ENCODE measurements around the gene TAF7. TPM values are rescaled to one million over a fixed set of nuclear protein-coding genes. Genes with fewer than 3 reads are reported as not detected.
"Not testable (repeated sequence)": the region's sequence is repeated elsewhere in the genome, so short reads cannot be mapped to it uniquely, and the experiment has no call there.

Gene TAF7
- total RNA-seq, 1 donor from 2014 or later = 157 TPM

- no peak for DNase-seq (ENCODE audit: low spot score)
- TF ChIP-seq EZH2phosphoT487 (IDR thresholded peaks at IDR 0.05) (no peak), CTCF (IDR thresholded peaks at IDR 0.05) (no peak), EZH2 (IDR thresholded peaks at IDR 0.05) (no peak)
- Histone ChIP-seq H3K4me3 (no peak overlapping the region), H3K4me2 (no peak overlapping the region), H3K9ac (no peak overlapping the region), H3F3A (ENCODE audit: low read depth) (no peaks in the 10 kb centered on the region), H2AFZ (replicated peaks) (peak overlapping the region; percentile 42), H3K9me3 (ENCODE audit: low read depth) (peaks cover 18% of the 10 kb centered on the region), H3K79me2 (ENCODE audit: low read depth) (no peaks in the 10 kb centered on the region), H3K27me3 (no peaks in the 10 kb centered on the region), H3K36me3 (no peaks in the 10 kb centered on the region), H4K20me1 (ENCODE audit: low read depth) (no peaks in the 10 kb centered on the region), H3K27ac (no peak overlapping the region), H3K4me1 (no peaks in the 10 kb centered on the region)
- Mint-ChIP-seq H3K27ac (no peak overlapping the region), H3K9me3 (peaks cover 51% of the 10 kb centered on the region), H3K4me1 (no peaks in the 10 kb centered on the region), H3K36me3 (peaks cover 6% of the 10 kb centered on the region), H3K27me3 (ENCODE audit: insufficient read depth, low read depth) (peaks cover 7% of the 10 kb centered on the region), H3K4me3 (no peak overlapping the region)
Measured at GRCh38 chr5:141343953-141344463, 23.4 kb upstream of the TAF7 start.

- DNase-seq (ENCODE audit: low spot score) = no peak
- H3K9me3 Mint-ChIP-seq = peaks cover 55% of the 10 kb centered on the region
- no peaks in the 10 kb centered on the region for H3K4me1 Mint-ChIP-seq
Measured at GRCh38 chr5:141343242-141343952, 22.8 kb upstream of the TAF7 start, which contains the start of gene PCDHGA3. PCDHGA3 (plus strand) TSS chr5:141343829; CDS start chr5:141344034, 205 bp downstream.

DNA sequence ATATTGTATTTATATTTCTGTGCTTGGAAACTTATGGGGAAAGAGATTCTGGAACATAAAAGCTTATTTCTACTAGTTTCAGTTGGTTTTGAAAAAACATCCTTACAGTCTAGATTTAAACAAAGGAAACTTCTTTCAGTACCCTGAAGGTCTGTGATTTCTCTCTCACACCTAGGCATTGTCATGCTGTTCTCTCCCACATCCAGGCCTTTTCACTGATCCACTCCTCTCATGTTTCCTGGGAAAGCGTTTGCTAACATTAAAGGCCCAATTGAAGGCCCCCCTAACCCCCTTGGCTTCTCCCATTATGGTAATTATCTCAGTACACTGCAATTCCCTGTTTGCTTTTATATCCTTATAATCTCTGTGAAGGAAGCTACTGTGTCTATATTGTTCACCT is 22.2 kb upstream of the TAF7 start:
- no peak for DNase-seq (ENCODE audit: low spot score)
- Histone ChIP-seq H3K4me3 (no peak overlapping the region), H3K9me3 (ENCODE audit: low read depth) (peaks cover 18% of the 10 kb centered on the region), H2AFZ (replicated peaks) (no peak overlapping the region), H3K4me1 (no peaks in the 10 kb centered on the region), H3K4me2 (no peak overlapping the region), H4K20me1 (ENCODE audit: low read depth) (no peaks in the 10 kb centered on the region), H3F3A (ENCODE audit: low read depth) (no peaks in the 10 kb centered on the region), H3K36me3 (no peaks in the 10 kb centered on the region), H3K27me3 (no peaks in the 10 kb centered on the region), H3K79me2 (ENCODE audit: low read depth) (no peaks in the 10 kb centered on the region), H3K9ac (no peak overlapping the region), H3K27ac (no peak overlapping the region)
- TF ChIP-seq EZH2 (IDR thresholded peaks at IDR 0.05) (no peak), EZH2phosphoT487 (IDR thresholded peaks at IDR 0.05) (no peak), CTCF (IDR thresholded peaks at IDR 0.05) (no peak)
- peaks cover 60% of the 10 kb centered on the region for H3K9me3 Mint-ChIP-seq
- H3K36me3 Mint-ChIP-seq = peaks cover 6% of the 10 kb centered on the region
- H3K27ac Mint-ChIP-seq = no peak overlapping the region
- no peaks in the 10 kb centered on the region for H3K4me1 Mint-ChIP-seq
- peaks cover 9% of the 10 kb centered on the region for H3K27me3 Mint-ChIP-seq (ENCODE audit: insufficient read depth, low read depth)
- no peak overlapping the region for H3K4me3 Mint-ChIP-seq

More at GRCh38 chr5:141343242-141343952, 22.8 kb upstream of the TAF7 start, which contains the start of gene PCDHGA3:
- peaks cover 9% of the 10 kb centered on the region for H3K27me3 Mint-ChIP-seq (ENCODE audit: insufficient read depth, low read depth)
- H3K27ac Mint-ChIP-seq = no peak within 1 kb of the TSS
- no peak within 1 kb of the TSS for H3K27ac ChIP-seq
- H3K4me3 ChIP-seq = no peak within 1 kb of the TSS
- no peaks in the 10 kb centered on the region for H3K36me3 ChIP-seq
- no peaks in the 10 kb centered on the region for H4K20me1 ChIP-seq (ENCODE audit: low read depth)
- no peaks in the 10 kb centered on the region for H3K27me3 ChIP-seq
- H2AFZ ChIP-seq (replicated peaks) = peak within 1 kb of the TSS; percentile 42
- peaks cover 6% of the 10 kb centered on the region for H3K36me3 Mint-ChIP-seq
- no peak within 1 kb of the TSS for H3K4me2 ChIP-seq
- no peak within 1 kb of the TSS for H3K4me3 Mint-ChIP-seq
- no peaks in the 10 kb centered on the region for H3K4me1 ChIP-seq
- H3K79me2 ChIP-seq (ENCODE audit: low read depth) = no peaks in the 10 kb centered on the region
- peaks cover 18% of the 10 kb centered on the region for H3K9me3 ChIP-seq (ENCODE audit: low read depth)
- no peak for TF ChIP-seq EZH2 (IDR thresholded peaks at IDR 0.05)
- peak; percentile 45 for TF ChIP-seq CTCF (IDR thresholded peaks at IDR 0.05)
- no peak within 1 kb of the TSS for H3K9ac ChIP-seq
- H3F3A ChIP-seq (ENCODE audit: low read depth) = no peaks in the 10 kb centered on the region

DNA sequence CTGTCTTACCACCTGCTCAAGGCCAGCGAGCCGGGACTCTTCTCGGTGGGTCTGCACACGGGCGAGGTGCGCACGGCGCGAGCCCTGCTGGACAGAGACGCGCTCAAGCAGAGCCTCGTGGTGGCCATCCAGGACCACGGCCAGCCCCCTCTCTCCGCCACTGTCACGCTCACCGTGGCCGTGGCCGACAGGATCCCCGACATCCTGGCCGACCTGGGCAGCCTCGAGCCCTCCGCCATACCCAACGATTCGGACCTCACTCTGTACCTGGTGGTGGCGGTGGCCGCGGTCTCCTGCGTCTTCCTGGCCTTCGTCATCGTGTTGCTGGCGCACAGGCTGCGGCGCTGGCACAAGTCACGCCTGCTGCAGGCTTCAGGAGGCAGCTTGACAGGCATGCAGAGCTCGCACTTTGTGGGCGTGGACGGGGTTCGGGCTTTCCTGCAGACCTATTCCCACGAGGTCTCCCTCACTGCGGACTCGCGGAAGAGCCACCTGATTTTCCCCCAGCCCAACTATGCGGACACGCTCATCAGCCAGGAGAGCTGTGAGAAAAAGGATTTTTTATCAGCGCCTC is 20.3 kb upstream of the TAF7 start:
- H3K9me3 ChIP-seq (ENCODE audit: low read depth) = peaks cover 18% of the 10 kb centered on the region
- peaks cover 53% of the 10 kb centered on the region for H3K9me3 Mint-ChIP-seq
- H3K4me1 Mint-ChIP-seq; H3K36me3 Mint-ChIP-seq; H3K79me2 ChIP-seq (ENCODE audit: low read depth); H3K4me2 ChIP-seq; H3K4me3 ChIP-seq; H3K9ac ChIP-seq; H3K27me3 Mint-ChIP-seq (ENCODE audit: insufficient read depth, low read depth); H3F3A ChIP-seq (ENCODE audit: low read depth); H3K4me3 Mint-ChIP-seq; H3K27me3 ChIP-seq; H3K27ac ChIP-seq; DNase-seq (ENCODE audit: low spot score); H3K27ac Mint-ChIP-seq; H3K36me3 ChIP-seq; H4K20me1 ChIP-seq (ENCODE audit: low read depth); H3K4me1 ChIP-seq; H2AFZ ChIP-seq (replicated peaks): not testable (repeated sequence)
